H1 (cell line): ENCODE results near the gene UBE2E1. TPM values are rescaled to one million over a fixed set of nuclear protein-coding genes. Genes with fewer than 3 reads are reported as not detected.

ENCODE experiments used
- CTCF ChIA-PET: fragments of 300-600 bp; sonication (Branson Sonifier 250); formaldehyde crosslinking; loops from one replicate; lab custom pipeline; 2021; ENCODE audit not compliant: partially characterized antibody; lab: Charles Lee
- POLR2A ChIA-PET: fragments of 300-600 bp; sonication (Branson Sonifier 250); formaldehyde crosslinking; loops from one replicate; lab custom pipeline; 2021; ENCODE audit warnings: inconsistent platforms; ENCODE audit not compliant: partially characterized antibody; lab: Charles Lee
- DNase-seq, 2 experiments: peaks; one replicate each; pipeline versions ENCODE4 v3.0.0 to v3.0.0-alpha.2; 2010 to 2022; ENCODE audit warnings: low spot score in 2 of 2, low read depth in 1 of 2, mixed read lengths in 1 of 2
- FAIRE-seq: peaks from 2 replicates; lab custom pipeline; 2011; peaks lifted over from hg19 to GRCh38; lab: Jason Lieb, UNC
- H2AFZ ChIP-seq: 2 replicates; pipeline ENCODE4 v1.8.1; 2012; ENCODE audit warnings: low read length, inconsistent platforms
- H2AK5ac ChIP-seq: 2 replicates; pipeline ENCODE4 v1.6.1; 2013; ENCODE audit warnings: low read depth, low read length
- H2BK120ac ChIP-seq: replicated peaks from 2 replicates; pipeline ENCODE3; 2013; ENCODE audit warnings: low read depth, low read length, inconsistent platforms
- H2BK12ac ChIP-seq: 2 replicates; pipeline ENCODE4 v1.6.1; 2013; ENCODE audit warnings: low read depth, low read length
- H2BK15ac ChIP-seq: 2 replicates; pipeline ENCODE4 v1.6.1; 2013; ENCODE audit warnings: low read length
- H2BK20ac ChIP-seq: 2 replicates; pipeline ENCODE4 v1.6.1; 2013; ENCODE audit warnings: low read length
- H2BK5ac ChIP-seq: 2 replicates; pipeline ENCODE4 v1.6.1; 2013; ENCODE audit warnings: low read depth, low read length
- H3K14ac ChIP-seq: 2 replicates; pipeline ENCODE4 v1.6.1; 2013; ENCODE audit warnings: inconsistent platforms; ENCODE audit not compliant: insufficient read length
- H3K18ac ChIP-seq: 2 replicates; pipeline ENCODE4 v1.6.1; 2013; ENCODE audit warnings: low read length; ENCODE audit errors: extremely low read depth
- H3K23ac ChIP-seq: 2 replicates; pipeline ENCODE4 v1.6.1; 2013; ENCODE audit warnings: inconsistent platforms; ENCODE audit not compliant: insufficient read length
- H3K23me2 ChIP-seq: 2 replicates; pipeline ENCODE4 v1.6.1; 2013; ENCODE audit warnings: low read depth, low read length
- H3K27ac ChIP-seq: 2 replicates; pipeline ENCODE4 v1.6.1; 2011; ENCODE audit warnings: low read depth, low read length, inconsistent platforms
- H3K27me3 ChIP-seq, 4 experiments: replicated peaks in 1 of 4; 1 replicate in 1 of 4; 2 replicates in 3 of 4; pipeline versions ENCODE4 v1.6.1 to v1.8.1; 2011 to 2013; ENCODE audit warnings: low read length in 3 of 4, mild to moderate bottlenecking in 3 of 4, inconsistent platforms in 2 of 4, mixed read lengths in 2 of 4, moderate library complexity in 1 of 4; ENCODE audit not compliant: control insufficient read depth in 3 of 4, insufficient read depth in 3 of 4; ENCODE audit errors: extremely low read depth in 1 of 4
- H3K36me3 ChIP-seq, 4 experiments: 2 replicates each; pipeline versions ENCODE4 v1.6.1 to v1.8.1; 2011 to 2013; ENCODE audit warnings: mild to moderate bottlenecking in 4 of 4, low read length in 3 of 4, moderate library complexity in 2 of 4, control low read depth in 1 of 4, inconsistent platforms in 1 of 4; ENCODE audit not compliant: insufficient read depth in 4 of 4, control insufficient read depth in 2 of 4
- H3K4ac ChIP-seq: replicated peaks from 2 replicates; pipeline ENCODE3; 2013; ENCODE audit warnings: low read length, low read depth, mixed read lengths, inconsistent platforms; ENCODE audit not compliant: insufficient read length
- H3K4me1 ChIP-seq, 4 experiments: replicated peaks in 1 of 4; 1 replicate in 1 of 4; 2 replicates in 3 of 4; pipeline versions ENCODE4 v1.6.1 to v1.8.1; 2011 to 2013; ENCODE audit warnings: low read length in 3 of 4, inconsistent platforms in 2 of 4, mixed read lengths in 1 of 4; ENCODE audit not compliant: insufficient read depth in 4 of 4, control insufficient read depth in 3 of 4
- H3K4me2 ChIP-seq, 2 experiments: 2 replicates each; pipeline versions ENCODE4 v1.6.1 to v1.8.1; 2011 to 2013; ENCODE audit warnings: low read depth in 2 of 2, low read length in 2 of 2, control low read depth in 1 of 2, inconsistent platforms in 1 of 2, mild to moderate bottlenecking in 1 of 2; ENCODE audit not compliant: insufficient read depth in 1 of 2
- H3K4me3 ChIP-seq, 4 experiments: fragments of 200-600, 300-600 bp in 1 of 4; sonication (generic), shearing (Covaris generic), sonication (Bioruptor Twin) in 1 of 4; 2 replicates each; pipeline versions ENCODE4 v1.5.1 to v1.8.1; 2011 to 2016; ENCODE audit warnings: low read length in 4 of 4, low read depth in 3 of 4, control low read depth in 2 of 4, inconsistent platforms in 2 of 4, mild to moderate bottlenecking in 2 of 4, mixed read lengths in 1 of 4, moderate library complexity in 1 of 4; ENCODE audit not compliant: insufficient read depth in 2 of 4; ENCODE audit errors: extremely low read depth in 1 of 4
- H3K56ac ChIP-seq: replicated peaks from 2 replicates; pipeline ENCODE3; 2013; ENCODE audit warnings: low read depth, mild to moderate bottlenecking, mixed read lengths, low read length, inconsistent platforms; ENCODE audit not compliant: insufficient read length
- H3K79me1 ChIP-seq: 2 replicates; pipeline ENCODE4 v1.6.1; 2013; ENCODE audit warnings: low read depth, low read length, control low read depth
- H3K79me2 ChIP-seq, 2 experiments: 2 replicates each; pipeline versions ENCODE4 v1.6.1 to v1.8.1; 2012 to 2013; ENCODE audit warnings: low read length in 2 of 2, mild to moderate bottlenecking in 2 of 2, inconsistent platforms in 1 of 2; ENCODE audit not compliant: insufficient read depth in 2 of 2, control insufficient read depth in 1 of 2
- H3K9ac ChIP-seq, 4 experiments: replicated peaks in 1 of 4; 1 replicate in 1 of 4; 2 replicates in 3 of 4; pipeline versions ENCODE4 v1.6.1 to v1.8.1; 2011 to 2013; ENCODE audit warnings: low read depth in 3 of 4, low read length in 3 of 4, control low read depth in 2 of 4, mild to moderate bottlenecking in 2 of 4, moderate library complexity in 2 of 4, inconsistent platforms in 1 of 4; ENCODE audit errors: extremely low read depth in 1 of 4
- H3K9me3 ChIP-seq, 2 experiments: 2 replicates each; pipeline versions ENCODE4 v1.6.1 to v1.8.1; 2012 to 2013; ENCODE audit warnings: mild to moderate bottlenecking in 2 of 2, moderate library complexity in 2 of 2, control low read depth in 1 of 2, inconsistent platforms in 1 of 2, low read depth in 1 of 2, low read length in 1 of 2, mixed read lengths in 1 of 2; ENCODE audit not compliant: insufficient read depth in 2 of 2
- H4K20me1 ChIP-seq, 2 experiments: replicated peaks in 1 of 2; 2 replicates each; pipeline versions ENCODE3 to v1.8.1; 2011 to 2013; ENCODE audit warnings: inconsistent platforms in 2 of 2, low read length in 2 of 2, mild to moderate bottlenecking in 1 of 2; ENCODE audit not compliant: insufficient read depth in 2 of 2, control insufficient read depth in 1 of 2
- H4K5ac ChIP-seq: 2 replicates; pipeline ENCODE4 v1.6.1; 2013; ENCODE audit warnings: low read length, low read depth, mixed read lengths, inconsistent platforms; ENCODE audit not compliant: insufficient read length
- H4K8ac ChIP-seq: 2 replicates; pipeline ENCODE4 v1.8.0; 2013; ENCODE audit warnings: mild to moderate bottlenecking, moderate library complexity, low read length, inconsistent platforms; ENCODE audit not compliant: insufficient read depth; ENCODE audit errors: extremely low read depth
- H4K91ac ChIP-seq: replicated peaks from 2 replicates; pipeline ENCODE3; 2013; ENCODE audit warnings: low read length, mixed read lengths, inconsistent platforms; ENCODE audit not compliant: insufficient read length
- CBX8 ChIP-seq: fragments of 300-800, 300-1000 bp; sonication (generic); IDR thresholded peaks from 2 replicates; pipeline ENCODE4 v1.7.1; 2016; ENCODE audit warnings: low read depth, low read length, borderline replicate concordance
- CEBPB ChIP-seq: IDR thresholded peaks from 2 replicates; pipeline ENCODE4 v1.6.1; 2012; ENCODE audit warnings: low read depth, low read length
- TBP ChIP-seq: IDR thresholded peaks from 2 replicates; pipeline ENCODE4 v1.6.1; 2011; ENCODE audit warnings: low read depth, low read length, improper control_type of control experiment
- WGBS, 2 experiments: shearing (Covaris generic) in 1 of 2; methylation state at CpG; one replicate each; pipeline versions ENCODE4 v1.1.6 to v1.1.7; 2013 to 2015; ENCODE audit warnings: low lambda C conversion rate in 2 of 2, mixed read lengths in 2 of 2, inconsistent platforms in 1 of 2, low coverage in 1 of 2, missing lambda C conversion rate in 1 of 2; ENCODE audit not compliant: insufficient replicate concordance in 2 of 2, insufficient coverage in 1 of 2, insufficient read length in 1 of 2; ENCODE audit errors: extremely low coverage in 1 of 2, missing lambda C conversion rate in 1 of 2; 5-methylcytosine and 5-hydroxymethylcytosine counted together
- polyA plus RNA-seq, 7 experiments: library from polyadenylated mRNA; depleted of rRNA in 3 of 7; stranded (reverse) in 5 of 7; unstranded in 2 of 7; fragments of >200 nt in 5 of 7; fragments of 200-250 nt in 2 of 7; gene quantifications; 1 replicate in 5 of 7; 2 replicates in 1 of 7; 4 replicates in 1 of 7; pipeline versions ENCODE4 v1.2.1 to v1.2.3, GENCODE V29; 2011 to 2013; ENCODE audit warnings: missing spikeins in 2 of 7, mixed read lengths in 2 of 7
- total RNA-seq: library from RNA; stranded (reverse); fragmentation: NEBNext Ultra II Directional; extraction: Animal tissue kit (Norgen Biotek cat#: 25700); gene quantifications from 2 replicates; pipeline ENCODE4 v1.2.1, GENCODE V29; 2021

The UBE2E1 gene
- total and polyA plus RNA-seq, 2 of the 8 experiments (the other 6 are each of a cell fraction or from before 2014, with no cell fraction given) = 109 to 141 TPM

GRCh38 chr3:23931597-23931996 is 125.8 kb downstream of the UBE2E1 start:
- Histone ChIP-seq H3K4ac (no peak overlapping the region), H2AK5ac (no peak overlapping the region), H3K23ac (no peak overlapping the region), H3K9me3 (no peaks in the 10 kb centered on the region), H2BK5ac (no peak overlapping the region), H3K18ac (no peak overlapping the region; the same call in 1 of the 2 replicates), H3K27ac (no peak overlapping the region), H2BK15ac (no peak overlapping the region), H4K91ac (no peak overlapping the region), H2BK20ac (no peak overlapping the region), H2BK12ac (no peak overlapping the region), H3K4me1 (no peaks in the 10 kb centered on the region), H3K4me3 (no peak overlapping the region), H2BK120ac (no peak overlapping the region), H3K79me2 (no peaks in the 10 kb centered on the region), H4K20me1 (no peaks in the 10 kb centered on the region), H3K36me3 (no peaks in the 10 kb centered on the region), H3K27me3 (no peaks in the 10 kb centered on the region), H2AFZ (no peak overlapping the region), H3K4me2 (no peak overlapping the region), H3K79me1 (no peaks in the 10 kb centered on the region), H4K5ac (no peak overlapping the region), H3K56ac (no peak overlapping the region), H3K14ac (no peak overlapping the region), H3K9ac (no peak overlapping the region), H4K8ac (no peak overlapping the region), H3K23me2 (no peaks in the 10 kb centered on the region; the same call in 1 of the 2 replicates)
- no peak for DNase-seq
- 83% methylated on average over 2 of the region's 3 CpGs; no CpG with 5 or more reads in 1 of the 2 experiments for WGBS, 2 experiments
- ChIA-PET CTCF (no interaction called here), POLR2A (interaction anchor here (1.4 to 19.1 kb wide), 3 partner anchors 11 to 15 kb away, joined by 4 to 363 read pairs (median 6); partner anchors contain the start of genes NKIRAS1 and RPL15)
- TF ChIP-seq TBP (no peak), CBX8 (no peak), CEBPB (no peak)
- no peak for FAIRE-seq
